Epidermal melanocyte (primary cell): ENCODE measurements around the gene BOLA3.
"Not testable (repeated sequence)": the region's sequence is repeated elsewhere in the genome, so short reads cannot be mapped to it uniquely, and the experiment has no call there.

ENCODE experiments used
- DNase-seq: peaks from one replicate; pipeline ENCODE4 v3.0.0; 2011; ENCODE audit warnings: low spot score; ENCODE audit not compliant: insufficient read length

Gene BOLA3

DNA sequence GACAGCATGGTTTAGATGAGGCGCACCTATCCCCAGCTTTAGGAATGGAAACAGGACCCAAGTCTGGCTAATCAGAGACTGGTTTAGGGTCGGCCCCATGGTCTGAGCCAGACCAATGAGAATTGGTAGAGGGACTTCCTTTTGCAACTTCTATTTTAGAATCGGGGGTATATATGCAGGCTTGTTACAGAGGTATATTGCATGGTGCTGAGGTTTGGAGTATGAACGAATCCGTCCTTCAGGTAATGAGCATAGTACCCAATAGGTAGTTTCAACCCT, 1.5 kb upstream of the BOLA3 start:
- no peak for DNase-seq

DNA sequence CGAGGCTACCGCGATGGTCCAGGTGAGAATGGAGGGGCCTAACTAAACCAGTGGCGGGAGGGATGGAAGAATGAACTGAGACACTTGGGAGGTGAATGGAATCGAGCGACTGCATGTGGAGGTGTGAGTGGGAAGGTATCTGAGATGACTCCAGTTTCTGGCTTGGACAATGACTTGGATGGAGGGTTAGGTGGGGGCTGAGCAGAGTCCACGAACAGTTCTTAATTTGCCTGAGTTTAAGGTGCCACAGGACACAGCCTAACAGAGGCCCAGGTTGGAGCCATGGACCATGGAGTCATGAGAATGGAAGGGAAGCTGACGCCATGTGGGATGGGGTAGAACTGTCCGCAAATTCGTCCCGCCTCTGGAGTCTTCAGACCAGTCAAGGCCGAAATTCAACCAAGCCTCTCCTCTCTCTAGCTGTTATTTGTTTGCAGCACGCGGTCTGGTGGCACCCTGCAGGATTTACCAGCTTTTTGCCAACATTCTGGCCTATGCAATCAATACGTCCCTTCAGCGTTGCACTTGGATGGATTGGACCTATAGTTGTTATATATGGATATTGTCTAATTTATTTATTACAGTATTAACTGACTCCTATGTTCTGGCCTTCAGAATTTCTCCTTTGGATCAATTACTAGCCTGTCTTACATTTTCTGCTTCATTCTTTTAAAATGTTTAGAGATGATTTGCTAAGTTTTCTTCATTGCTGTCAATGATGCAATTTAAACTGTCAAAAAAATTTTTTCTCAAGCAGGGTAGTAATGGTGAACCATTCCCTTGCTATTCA, 940 bp upstream of the BOLA3 start:
- no peak for DNase-seq

DNA sequence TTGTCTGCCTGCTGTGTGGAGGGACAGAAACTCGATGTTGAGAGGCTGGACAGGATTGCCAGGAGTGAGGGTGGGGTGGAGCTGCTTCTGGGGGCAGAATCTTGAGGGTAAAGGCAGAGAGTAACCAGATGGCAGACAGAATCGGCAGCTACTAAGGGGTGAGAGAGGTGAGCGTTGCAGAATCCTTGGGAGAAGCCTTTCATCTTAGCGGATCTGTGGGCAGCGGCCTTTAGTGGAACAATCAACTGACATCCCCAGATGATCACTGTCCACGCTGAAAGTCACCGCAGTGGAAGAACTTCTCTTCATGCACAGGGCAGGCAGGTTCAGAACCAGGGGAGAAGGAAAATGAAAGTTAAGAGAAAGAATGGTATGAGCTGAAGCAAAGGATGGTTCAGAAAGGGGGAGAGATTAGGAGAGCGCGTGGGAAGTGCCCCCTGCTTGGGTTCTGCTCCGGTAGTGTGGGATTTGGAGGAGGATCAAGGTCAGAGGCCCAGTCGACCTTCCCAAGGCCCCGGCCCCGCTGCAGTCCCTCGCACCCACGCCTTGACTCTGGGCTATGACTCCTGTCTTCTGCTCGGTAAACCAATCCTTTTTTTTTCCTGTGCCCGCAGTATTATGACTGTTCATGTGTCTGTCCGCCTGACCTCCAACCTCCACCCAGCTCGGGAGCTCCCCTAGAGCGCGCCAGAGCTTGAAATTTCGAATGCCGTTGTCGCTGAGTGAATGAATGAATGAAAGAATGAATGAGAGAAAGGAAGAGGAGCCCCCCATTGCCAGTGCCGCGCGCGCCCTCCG, 584 bp downstream of the BOLA3 start:
- DNase-seq = no peak

DNA sequence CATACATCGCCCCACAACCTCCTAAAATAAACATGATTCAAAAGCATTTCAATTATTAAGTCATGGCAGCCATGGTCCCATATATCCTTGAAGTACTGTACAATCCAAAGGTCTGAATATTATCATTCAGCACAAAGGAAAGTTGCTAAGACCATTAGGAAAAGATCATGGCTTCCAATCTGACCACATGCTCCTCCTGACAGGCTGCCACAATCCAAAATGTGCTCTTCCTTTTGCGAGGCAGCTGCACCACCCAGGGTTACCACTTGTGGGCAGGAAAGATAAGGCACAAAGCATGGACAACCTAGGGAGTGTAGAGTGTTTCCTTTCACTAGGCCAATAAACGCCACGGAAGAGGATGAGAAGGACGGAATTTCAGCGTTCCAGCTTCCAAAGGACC, 5.4 kb downstream of the BOLA3 start:
- no peak for DNase-seq

DNA sequence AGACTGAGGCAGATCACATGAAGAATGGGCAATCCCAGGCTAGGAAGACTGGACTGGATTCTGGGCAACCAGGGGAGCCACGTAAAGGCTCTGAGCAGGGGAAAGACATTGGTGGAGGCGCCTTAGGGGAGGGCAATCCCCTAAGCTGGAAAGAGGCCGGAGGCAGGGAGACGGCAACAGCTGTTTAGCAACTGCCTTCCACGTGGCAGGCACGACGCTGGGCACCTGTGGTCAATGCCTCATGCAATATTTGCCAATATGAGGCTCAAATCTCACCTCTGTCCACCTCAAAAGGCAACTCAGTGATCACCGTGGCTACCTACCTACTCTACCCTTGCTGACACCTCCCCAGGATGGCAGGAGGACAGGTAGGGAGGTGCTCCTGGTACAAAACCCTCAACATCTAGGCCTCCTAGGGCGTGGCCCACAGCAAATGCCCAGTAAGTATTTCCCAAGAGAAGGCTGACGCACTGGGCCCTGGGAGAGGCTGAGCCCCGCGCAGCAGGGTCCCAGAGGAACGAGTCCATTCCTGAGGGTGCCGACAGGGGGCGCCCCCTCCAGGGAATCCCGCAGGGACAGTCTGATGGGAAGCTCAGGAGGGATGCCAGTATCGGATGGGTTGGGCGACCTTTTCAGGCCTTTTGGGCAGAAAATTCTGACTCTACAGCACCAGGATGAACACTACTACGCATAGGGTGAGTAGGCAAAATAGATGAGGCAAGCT, 8.9 kb downstream of the BOLA3 start:
- DNase-seq = no peak

DNA sequence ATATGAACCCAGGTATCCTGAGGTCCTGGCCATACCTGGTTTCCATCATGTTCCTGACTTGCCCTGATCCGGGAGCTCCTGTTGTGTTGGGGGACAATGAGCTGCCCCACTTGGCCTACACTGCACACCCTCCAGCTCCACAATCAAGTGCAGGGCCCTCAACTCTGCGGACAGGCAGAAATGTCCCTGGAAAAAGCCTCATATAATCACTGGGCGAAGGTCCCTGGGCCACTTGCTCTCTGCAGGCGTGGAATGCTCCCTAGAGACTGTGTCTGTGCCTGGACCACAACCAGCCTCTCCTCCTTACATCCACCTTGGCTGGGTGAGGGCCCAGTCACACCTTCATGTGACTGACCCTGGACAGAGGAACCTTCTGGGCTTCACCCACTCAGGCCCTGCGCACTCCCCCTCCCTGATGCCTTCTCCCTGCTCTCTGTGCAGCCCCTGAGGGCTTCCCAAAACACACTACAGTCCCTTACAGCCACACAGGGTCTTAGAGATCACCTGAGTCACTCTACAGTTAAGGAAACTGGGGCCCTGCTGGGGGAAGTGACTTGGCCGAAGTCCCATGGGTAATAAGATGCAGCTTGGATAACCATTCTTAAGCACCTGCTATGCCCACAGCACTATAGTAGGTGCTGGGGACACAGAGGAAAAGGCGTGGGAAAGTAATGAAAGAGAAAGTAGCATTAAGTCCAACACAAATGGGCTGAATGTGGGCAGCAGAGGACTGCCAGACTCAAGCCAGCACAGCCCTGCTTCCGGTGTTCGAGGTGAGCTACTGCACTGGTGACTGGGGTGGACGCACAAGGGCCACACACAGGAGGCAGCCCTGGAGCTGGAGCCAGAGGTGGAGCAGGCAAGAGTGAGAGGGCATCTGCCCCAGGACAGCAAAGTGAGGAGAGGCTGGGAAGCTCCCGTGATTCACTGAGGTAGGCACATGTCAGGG, 9.8 kb downstream of the BOLA3 start:
- no peak for DNase-seq

DNA sequence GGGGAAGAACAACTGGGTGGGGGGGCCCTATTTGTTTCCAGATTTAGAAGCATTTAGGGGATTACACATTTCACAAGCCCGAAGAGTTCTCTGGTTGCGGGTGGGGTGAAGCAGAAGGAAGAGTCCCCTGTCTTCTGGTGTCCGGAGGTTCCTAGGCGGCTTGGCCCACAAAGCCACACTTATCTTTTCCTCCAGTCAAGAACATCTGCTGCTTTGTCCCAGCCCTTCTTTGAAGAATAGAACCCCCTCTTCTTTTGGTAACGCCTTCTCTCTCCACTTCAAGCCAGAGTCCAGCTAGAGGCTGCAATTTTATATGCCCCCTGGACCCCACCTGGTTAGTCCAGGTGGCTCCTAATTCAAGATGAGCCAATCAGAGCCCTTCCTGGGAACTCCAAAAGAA, 15.8 kb downstream of the BOLA3 start:
- no peak for DNase-seq

DNA sequence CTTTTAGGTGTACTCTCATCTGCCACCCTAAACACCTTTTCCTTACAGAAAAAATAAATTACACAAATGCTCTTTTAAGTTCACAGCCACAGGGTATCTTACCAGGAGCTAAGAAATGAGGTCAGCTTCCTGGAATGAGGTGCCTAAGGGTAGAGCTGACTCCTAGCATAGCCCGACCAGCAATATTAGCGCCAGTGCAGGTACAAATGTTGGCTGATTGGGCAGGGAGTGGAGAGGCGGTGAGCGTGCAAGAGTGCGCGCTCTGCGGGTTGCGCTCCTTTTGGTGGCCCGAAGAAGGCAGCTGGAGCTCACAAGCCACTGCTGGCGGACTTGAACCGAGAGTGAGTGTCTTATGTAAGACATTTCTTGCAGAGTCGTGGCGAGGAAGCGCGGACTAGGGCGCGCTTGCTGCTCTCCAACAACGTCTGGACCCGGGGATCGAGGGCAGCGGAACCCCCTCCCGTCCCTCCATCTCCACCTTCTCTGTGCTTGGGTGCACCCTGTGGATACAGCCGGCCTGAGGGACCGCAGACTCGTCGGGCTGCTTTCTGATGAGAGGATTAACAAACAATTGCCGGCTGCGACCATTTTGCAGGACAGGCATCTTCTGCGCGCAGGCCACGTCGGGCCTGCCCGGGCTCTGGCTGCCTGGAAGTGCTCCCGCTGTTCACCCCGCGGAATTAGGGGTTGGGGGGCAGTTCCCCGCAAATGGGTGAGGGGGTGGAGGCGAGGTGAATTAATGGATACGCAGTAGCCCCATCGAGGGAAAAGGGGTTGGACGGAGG, 17.3 kb downstream of the BOLA3 start:
- no peak for DNase-seq

DNA sequence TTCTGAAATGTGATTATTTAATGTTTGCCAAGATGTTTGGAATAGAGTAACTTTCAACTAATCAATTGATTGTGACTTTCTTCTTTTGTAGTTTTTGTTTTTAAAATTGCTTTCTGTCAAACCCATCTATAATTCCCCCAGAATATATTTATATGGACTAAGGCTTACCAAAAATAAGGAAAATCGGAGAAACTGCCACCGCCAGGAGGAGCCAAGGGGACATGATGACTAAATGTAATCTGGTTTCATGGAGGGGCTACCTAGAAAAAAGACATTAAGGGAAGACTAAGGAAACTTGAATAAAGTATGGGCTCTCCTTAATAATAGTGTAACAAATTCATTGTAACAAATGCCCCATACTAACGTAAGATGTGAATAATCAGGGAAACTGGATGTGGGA, 19.5 kb downstream of the BOLA3 start:
- DNase-seq = no peak

DNA sequence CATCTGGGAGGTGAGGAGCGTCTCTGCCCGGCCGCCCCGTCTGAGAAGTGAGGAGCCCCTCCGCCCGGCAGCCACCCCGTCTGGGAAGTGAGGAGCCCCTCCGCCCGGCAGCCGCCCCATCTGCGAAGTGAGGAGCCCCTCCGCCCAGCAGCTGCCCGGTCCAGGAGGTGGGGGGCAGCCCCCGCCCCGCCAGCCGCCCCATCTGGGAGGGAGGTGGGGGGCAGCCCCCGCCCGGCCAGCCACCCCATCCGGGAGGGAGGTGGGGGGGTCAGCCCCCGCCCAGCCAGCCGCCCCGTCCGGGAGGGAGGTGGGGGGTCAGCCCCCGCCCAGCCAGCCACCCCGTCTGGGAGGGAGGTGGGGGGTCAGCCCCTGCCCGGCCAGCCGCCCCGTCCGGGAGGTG, 23.8 kb downstream of the BOLA3 start:
- not testable (repeated sequence) for DNase-seq

DNA sequence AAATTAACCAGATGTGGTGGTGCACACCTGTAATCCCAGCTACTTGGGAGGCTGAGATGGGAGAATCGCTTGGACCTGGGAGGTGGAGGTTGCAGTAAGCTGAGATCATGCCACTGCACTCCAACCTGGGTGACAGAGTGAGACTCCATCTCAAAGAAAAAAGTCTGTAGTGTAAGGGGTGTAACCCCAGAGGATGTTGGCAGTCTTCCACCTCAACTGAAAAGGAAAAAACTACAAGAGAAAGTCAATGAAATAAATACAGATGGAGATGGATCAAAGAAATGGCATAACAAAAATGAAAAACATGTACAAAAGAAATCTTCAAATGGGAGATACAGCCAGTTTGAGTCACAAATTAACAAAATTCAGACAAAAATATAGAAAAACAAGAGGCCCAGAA, 25.9 kb downstream of the BOLA3 start:
- not testable (repeated sequence) for DNase-seq

DNA sequence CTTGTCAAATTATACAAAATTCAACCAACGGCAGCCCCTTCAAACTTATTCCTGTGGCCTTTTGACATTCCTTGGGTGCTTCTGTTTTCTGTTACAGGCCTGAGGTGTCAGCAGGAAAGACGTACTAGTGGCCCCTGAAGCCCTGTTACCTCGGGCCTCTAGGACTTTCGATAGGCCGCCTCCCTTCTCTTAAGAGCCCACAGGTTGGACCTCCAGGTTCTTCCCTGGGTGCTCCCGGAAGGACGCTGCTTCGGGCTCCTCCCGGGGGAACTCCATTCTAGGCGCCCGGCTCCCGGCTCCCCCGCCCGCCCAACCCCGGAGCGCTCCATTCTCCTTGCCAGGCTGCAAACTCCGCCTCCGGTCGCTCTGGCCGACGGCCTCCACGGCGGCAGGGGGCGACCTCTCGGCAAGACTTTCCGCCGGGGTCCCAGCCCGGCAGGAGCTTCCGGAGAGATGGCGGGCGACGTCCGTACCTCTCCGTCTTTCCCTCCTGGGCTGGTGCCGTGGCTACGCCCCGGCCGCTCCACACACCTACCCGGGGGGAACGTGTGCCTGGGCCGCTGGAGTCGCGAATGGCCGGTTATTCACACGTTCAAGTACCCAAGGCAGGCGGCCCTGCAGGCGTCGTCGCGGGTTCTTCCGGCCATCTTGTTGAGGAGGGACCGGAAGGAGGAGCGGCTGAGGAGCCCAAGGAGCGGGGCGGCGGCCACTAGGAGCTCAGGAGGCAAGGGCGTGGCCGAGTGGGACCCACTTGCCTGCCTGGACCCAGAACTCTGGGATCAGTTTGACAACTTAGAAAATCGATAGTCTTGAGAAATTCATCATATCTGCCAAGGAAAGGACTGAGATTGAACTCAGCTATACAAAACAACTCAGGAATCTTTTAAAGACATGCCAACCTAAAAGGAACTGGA, 27.5 kb downstream of the BOLA3 start:
- peak; percentile 89 for DNase-seq

DNA sequence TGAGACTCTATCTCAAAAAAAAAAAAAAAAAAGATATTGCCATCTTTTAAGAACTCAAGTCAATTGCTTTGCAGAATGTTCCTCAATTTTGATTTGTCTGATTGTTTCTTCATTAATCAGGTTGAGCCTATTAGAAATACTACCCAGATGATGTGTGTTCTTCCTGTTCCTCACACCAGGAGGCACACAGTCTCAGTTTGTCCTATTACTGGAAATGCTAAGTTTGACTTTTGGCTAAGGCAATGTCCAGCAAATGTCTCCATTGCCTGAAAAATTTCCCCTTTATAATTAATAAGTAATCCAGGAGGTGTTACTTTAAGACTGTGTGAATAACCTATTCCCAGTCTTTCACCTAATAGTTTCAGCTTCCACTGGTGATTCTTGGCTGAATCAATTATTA, 28.4 kb downstream of the BOLA3 start:
- DNase-seq = no peak

DNA sequence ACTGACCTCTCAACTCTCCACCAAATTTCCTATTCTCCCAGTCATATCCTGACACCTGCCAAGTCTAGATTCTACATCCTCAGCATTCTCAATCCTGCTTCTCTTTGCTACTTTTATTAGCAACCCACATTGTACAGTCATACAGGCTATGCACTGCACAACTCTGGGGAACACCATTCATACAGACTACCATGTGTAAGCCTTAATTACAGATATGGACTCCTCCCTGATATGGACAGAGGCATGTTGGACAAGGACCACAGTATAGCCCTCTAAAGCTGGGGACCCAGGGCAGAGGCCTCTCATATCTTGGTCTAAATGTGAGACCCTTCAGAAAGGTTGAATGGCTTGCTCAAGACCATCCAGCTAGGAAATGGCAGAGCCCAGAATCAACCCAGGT, 36.3 kb downstream of the BOLA3 start:
- no peak for DNase-seq

DNA sequence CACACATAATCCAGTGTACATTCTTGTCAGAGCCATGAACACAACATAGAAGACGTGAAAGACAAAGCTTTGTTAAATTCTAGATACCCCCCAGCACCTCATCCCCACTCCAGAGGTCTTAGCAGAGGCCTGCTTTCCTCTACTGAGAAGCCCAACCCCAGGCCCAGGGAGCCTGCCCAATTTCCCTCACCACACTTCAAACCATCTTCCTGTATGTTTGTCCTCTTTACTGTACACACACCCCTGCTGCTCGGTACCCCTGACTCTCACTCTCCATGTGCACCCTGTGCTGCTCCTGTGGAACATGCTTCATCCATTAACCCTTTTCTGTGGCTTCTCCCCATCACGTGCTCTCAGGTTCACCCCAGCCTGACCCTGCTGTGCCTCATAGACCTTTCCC, 37.2 kb downstream of the BOLA3 start:
- DNase-seq = no peak

DNA sequence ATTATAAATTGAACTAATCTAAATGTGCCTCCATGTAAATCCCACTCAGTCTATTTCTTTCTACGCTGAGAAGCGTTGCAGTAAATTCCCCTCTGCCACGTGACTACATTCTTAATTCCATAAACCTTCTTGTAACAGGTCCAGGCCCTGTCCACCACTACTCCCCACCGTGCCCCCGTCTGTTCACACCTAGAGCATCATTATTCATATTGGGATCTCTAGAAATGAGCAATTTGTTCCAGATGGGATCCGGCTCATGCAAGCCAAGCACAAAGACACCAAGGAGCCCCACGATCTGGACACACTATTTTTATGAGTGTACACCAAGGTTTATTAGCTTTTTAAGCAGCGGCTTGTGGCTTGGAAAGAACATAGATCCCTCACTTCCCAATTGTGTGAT, 38.2 kb downstream of the BOLA3 start:
- DNase-seq = no peak

DNA sequence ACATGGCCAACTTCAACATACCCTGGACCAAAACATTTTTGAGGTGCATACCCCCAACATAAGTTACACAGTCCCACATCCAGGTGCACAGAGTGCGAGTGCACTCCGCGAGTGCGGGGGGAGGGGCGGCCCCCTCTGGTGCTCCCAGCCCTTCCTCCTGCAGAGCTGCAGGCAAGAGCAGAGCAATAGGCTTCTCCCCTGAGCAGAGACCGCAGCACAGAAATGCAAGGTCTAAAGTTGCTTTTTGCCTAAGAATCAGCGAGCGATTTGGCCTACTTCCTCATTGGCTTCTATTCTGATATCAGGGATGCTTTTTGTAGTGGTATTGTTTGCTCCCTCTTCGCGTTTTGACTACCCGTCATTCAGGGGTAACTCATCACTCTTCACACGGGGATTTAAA, 40.6 kb downstream of the BOLA3 start:
- DNase-seq = no peak

DNA sequence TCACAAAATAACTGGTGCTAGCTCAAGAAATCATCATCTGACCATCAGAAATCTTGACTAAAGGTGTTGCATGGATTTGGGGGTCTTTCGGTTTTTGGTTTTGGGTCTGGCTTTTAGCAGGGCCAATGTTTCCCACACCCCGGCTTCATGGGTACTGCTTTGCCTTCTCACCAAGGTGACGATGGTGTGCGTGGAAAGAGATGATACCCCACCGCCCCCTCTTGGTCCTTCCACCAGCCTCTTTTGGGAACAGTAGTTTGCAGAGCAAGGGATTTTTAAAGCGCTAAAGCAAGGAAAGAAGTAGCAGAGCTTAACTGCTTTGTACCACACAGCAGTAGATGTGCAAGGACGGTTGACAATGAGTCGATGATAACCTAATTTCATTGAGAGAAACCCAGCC, 42.3 kb downstream of the BOLA3 start:
- DNase-seq = no peak

DNA sequence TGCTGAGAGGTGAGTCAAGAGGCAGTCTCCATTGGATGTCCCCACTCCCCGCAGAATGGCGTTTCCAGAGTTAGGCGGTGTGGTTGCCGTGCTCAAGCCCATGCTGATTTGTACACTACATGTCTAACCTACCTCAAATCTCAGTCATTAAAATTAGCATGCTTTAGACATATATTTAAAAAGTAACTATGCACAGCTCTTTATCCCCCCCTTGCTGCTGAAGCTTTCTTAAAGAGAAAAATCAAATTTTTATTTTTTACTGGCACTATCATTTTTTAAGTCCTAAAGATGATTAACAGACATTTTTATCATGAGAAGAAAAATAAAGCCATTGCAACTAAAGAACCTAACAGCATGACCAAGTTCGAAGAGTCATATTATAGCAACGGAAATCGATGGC, 42.9 kb downstream of the BOLA3 start:
- DNase-seq = no peak

DNA sequence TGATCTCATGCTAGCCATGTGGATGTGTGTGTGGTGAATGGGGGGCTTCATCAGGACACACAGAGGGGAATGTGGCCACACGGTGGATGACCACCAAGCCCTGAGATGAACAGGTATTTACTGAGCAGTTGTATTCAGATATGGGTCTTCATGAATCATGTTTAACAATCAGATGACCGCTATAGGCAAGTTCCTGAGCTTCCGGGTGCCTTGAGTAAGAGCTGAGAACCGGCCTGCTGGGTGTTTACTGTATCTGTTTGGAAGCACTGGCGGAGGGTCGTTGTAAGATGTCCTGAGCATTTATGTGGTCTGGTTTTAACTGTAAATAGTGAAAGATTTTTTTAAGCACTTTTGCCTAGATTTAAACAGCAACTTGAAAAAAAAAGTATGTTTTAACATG, 43.9 kb downstream of the BOLA3 start:
- no peak for DNase-seq
